Natural killer cell treated with Interleukin-12 subunit alpha and Interleukin-12 subunit beta and Interleukin-15 and Interleukin-18, amount 100 ng/mL, for 72 hours (primary cell): Measurements from ENCODE around the gene CAPZA1. TPM values are rescaled to one million over a fixed set of nuclear protein-coding genes. Genes with fewer than 3 reads are reported as not detected.

Experiments used
- ATAC-seq, 2 donors: fragments of 150-1000 bp; cut with Tn5 transposase in 1 of 2; sonication (Bioruptor Pico), chemical (Tn5 transposase) in 1 of 2; 2 replicates each; pipeline ENCODE4 v1.10.0; 2021
- DNase-seq: peaks from one replicate; pipeline ENCODE4 v3.0.0; 2022; ENCODE audit warnings: low spot score
- H3K27ac Mint-ChIP-seq, 2 donors: 1 replicate in 1 of 2; 2 replicates in 1 of 2; pipeline ENCODE4 v1.8.0; 2022; ENCODE audit warnings: mixed read lengths in 2 of 2, mild to moderate bottlenecking in 1 of 2, moderate library complexity in 1 of 2
- H3K27me3 Mint-ChIP-seq, 2 donors: 1 replicate in 1 of 2; 2 replicates in 1 of 2; pipeline ENCODE4 v1.8.0; 2022; ENCODE audit warnings: mixed read lengths in 2 of 2
- H3K36me3 Mint-ChIP-seq: one replicate; pipeline ENCODE4 v1.8.0; 2022; ENCODE audit warnings: mixed read lengths
- H3K4me1 Mint-ChIP-seq, 2 donors: 1 replicate in 1 of 2; 2 replicates in 1 of 2; pipeline ENCODE4 v1.8.0; 2022; ENCODE audit warnings: low read depth in 2 of 2, mixed read lengths in 2 of 2, mild to moderate bottlenecking in 1 of 2
- H3K4me3 Mint-ChIP-seq: one replicate; pipeline ENCODE4 v1.8.0; 2022; ENCODE audit warnings: mixed read lengths
- H3K9me3 Mint-ChIP-seq: 2 replicates; pipeline ENCODE4 v1.8.0; 2022; ENCODE audit warnings: mixed read lengths
- total RNA-seq, 2 donors: library from RNA; stranded (reverse); gene quantifications; one replicate each; pipeline ENCODE4 v1.2.3, GENCODE V29; 2022

Gene CAPZA1
- total RNA-seq, 2 donors from 2014 or later: 213 to 259 TPM

GRCh38 chr1:112692681-112693080, 73.0 kb downstream of the CAPZA1 start:
- ATAC-seq: no peak
- Mint-ChIP-seq H3K4me1 (peaks cover 7 to 26% of the 10 kb centered on the region in 2 donors), H3K27me3 (no peaks in the 10 kb centered on the region), H3K36me3 (peaks cover 13% of the 10 kb centered on the region), H3K9me3 (no peaks in the 10 kb centered on the region), H3K4me3 (no peak overlapping the region), H3K27ac (no peak overlapping the region)
- DNase-seq: no peak

GRCh38 chr1:112693821-112694220, 74.2 kb downstream of the CAPZA1 start:
- Mint-ChIP-seq H3K4me3 (no peak overlapping the region), H3K36me3 (peaks cover 13% of the 10 kb centered on the region), H3K27ac (no peak overlapping the region), H3K9me3 (no peaks in the 10 kb centered on the region), H3K27me3 (no peaks in the 10 kb centered on the region), H3K4me1 (peaks cover 7 to 22% of the 10 kb centered on the region in 2 donors)
- DNase-seq: no peak
- no peak for ATAC-seq

GRCh38 chr1:112694363-112694929, 74.8 kb downstream of the CAPZA1 start:
- H3K4me3 Mint-ChIP-seq: no peak overlapping the region
- H3K9me3 Mint-ChIP-seq: no peaks in the 10 kb centered on the region
- no peaks in the 10 kb centered on the region for H3K27me3 Mint-ChIP-seq
- peaks cover 13% of the 10 kb centered on the region for H3K36me3 Mint-ChIP-seq
- ATAC-seq (no peak), DNase-seq (no peak)
- peaks cover 10 to 24% of the 10 kb centered on the region in 2 donors for H3K4me1 Mint-ChIP-seq
- no peak overlapping the region for H3K27ac Mint-ChIP-seq

GRCh38 chr1:112695276-112695675, 75.6 kb downstream of the CAPZA1 start:
- no peaks in the 10 kb centered on the region for H3K9me3 Mint-ChIP-seq
- DNase-seq (no peak), ATAC-seq (no peak)
- peaks cover 13% of the 10 kb centered on the region for H3K36me3 Mint-ChIP-seq
- H3K4me1 Mint-ChIP-seq: peaks cover 18 to 32% of the 10 kb centered on the region in 2 donors
- H3K4me3 Mint-ChIP-seq: no peak overlapping the region
- no peak overlapping the region for H3K27ac Mint-ChIP-seq
- no peaks in the 10 kb centered on the region for H3K27me3 Mint-ChIP-seq

- Mint-ChIP-seq H3K36me3 (peaks cover 12% of the 10 kb centered on the region), H3K4me3 (peak overlapping the region; percentile 15), H3K27me3 (no peaks in the 10 kb centered on the region), H3K9me3 (no peaks in the 10 kb centered on the region), H3K4me1 (peaks cover 30 to 43% of the 10 kb centered on the region in 2 donors), H3K27ac (peak overlapping the region in 1 of 2 donors; percentile 41)
- ATAC-seq (no peak), DNase-seq (no peak)
These were observed 77.1 kb downstream of the CAPZA1 start for GRCh38 chr1:112696578-112697314.

- no peak overlapping the region for H3K4me3 Mint-ChIP-seq
- ATAC-seq (no peak), DNase-seq (peak; percentile 51)
- no peaks in the 10 kb centered on the region for H3K27me3 Mint-ChIP-seq
- no peaks in the 10 kb centered on the region for H3K9me3 Mint-ChIP-seq
- H3K27ac Mint-ChIP-seq: no peak overlapping the region
- H3K4me1 Mint-ChIP-seq: peaks cover 40 to 51% of the 10 kb centered on the region in 2 donors
- H3K36me3 Mint-ChIP-seq: peaks cover 13% of the 10 kb centered on the region
These were observed 78.2 kb downstream of the CAPZA1 start for GRCh38 chr1:112697781-112698201.

GRCh38 chr1:112698366-112699310, 79.0 kb downstream of the CAPZA1 start:
- H3K9me3 Mint-ChIP-seq: no peaks in the 10 kb centered on the region
- no peak overlapping the region for H3K4me3 Mint-ChIP-seq
- no peaks in the 10 kb centered on the region for H3K27me3 Mint-ChIP-seq
- no peak for ATAC-seq
- peaks cover 48 to 58% of the 10 kb centered on the region in 2 donors for H3K4me1 Mint-ChIP-seq
- H3K36me3 Mint-ChIP-seq: peaks cover 9% of the 10 kb centered on the region
- DNase-seq: peak; percentile 40
- H3K27ac Mint-ChIP-seq: peak overlapping the region; percentile 82 to 91

GRCh38 chr1:112699425-112700144, 80.0 kb downstream of the CAPZA1 start:
- H3K27ac Mint-ChIP-seq: peak overlapping the region; percentile 82 to 91
- peaks cover 57 to 68% of the 10 kb centered on the region in 2 donors for H3K4me1 Mint-ChIP-seq
- H3K27me3 Mint-ChIP-seq: no peaks in the 10 kb centered on the region
- DNase-seq: peak; percentile 53
- no peak for ATAC-seq
- H3K36me3 Mint-ChIP-seq: peaks cover 9% of the 10 kb centered on the region
- H3K9me3 Mint-ChIP-seq: no peaks in the 10 kb centered on the region
- no peak overlapping the region for H3K4me3 Mint-ChIP-seq

- H3K27me3 Mint-ChIP-seq: no peaks in the 10 kb centered on the region
- peaks cover 9% of the 10 kb centered on the region for H3K36me3 Mint-ChIP-seq
- peaks cover 67 to 77% of the 10 kb centered on the region in 2 donors for H3K4me1 Mint-ChIP-seq
- ATAC-seq (peak; percentile 64 to 67), DNase-seq (peak; percentile 82)
- peak overlapping the region; percentile 82 to 91 for H3K27ac Mint-ChIP-seq
- H3K9me3 Mint-ChIP-seq: no peaks in the 10 kb centered on the region
- peak overlapping the region; percentile 69 for H3K4me3 Mint-ChIP-seq
These were observed 80.9 kb downstream of the CAPZA1 start for GRCh38 chr1:112700290-112701226.

GRCh38 chr1:112701227-112702066, 81.8 kb downstream of the CAPZA1 start:
- peak overlapping the region; percentile 82 to 91 for H3K27ac Mint-ChIP-seq
- no peaks in the 10 kb centered on the region for H3K27me3 Mint-ChIP-seq
- peaks cover 75 to 82% of the 10 kb centered on the region in 2 donors for H3K4me1 Mint-ChIP-seq
- peak overlapping the region; percentile 69 for H3K4me3 Mint-ChIP-seq
- no peaks in the 10 kb centered on the region for H3K9me3 Mint-ChIP-seq
- H3K36me3 Mint-ChIP-seq: peaks cover 9% of the 10 kb centered on the region
- DNase-seq (peak; percentile 1), ATAC-seq (no peak)

- Mint-ChIP-seq H3K27me3 (no peaks in the 10 kb centered on the region), H3K27ac (peak overlapping the region; percentile 82 to 91), H3K4me1 (peaks cover 69 to 77% of the 10 kb centered on the region in 2 donors), H3K9me3 (no peaks in the 10 kb centered on the region), H3K36me3 (peaks cover 9% of the 10 kb centered on the region), H3K4me3 (peak overlapping the region; percentile 64)
- DNase-seq (no peak), ATAC-seq (no peak)
These were observed 82.4 kb downstream of the CAPZA1 start for GRCh38 chr1:112702067-112702395.
